Vagina (tissue), 2 donors: ENCODE results near the gene POPDC2.

Experiments
- POLR2A ChIP-seq, 2 donors: fragments of 450-650 bp; IDR thresholded peaks; one replicate each; pipeline ENCODE4 v1.6.1; 2017; ENCODE audit warnings: antibody characterized with exemption in 2 of 2, mild to moderate bottlenecking in 2 of 2, moderate library complexity in 2 of 2
- TF ChIP-seq, protein P1 (sequence below), 3 experiments: fragments of 450-650 bp in 2 of 3; fragments of 200-600 bp in 1 of 3; sonication (generic) in 1 of 3; IDR thresholded peaks; one replicate each; pipeline ENCODE4 v1.5.1; 2017 to 2019; ENCODE audit warnings: antibody characterized with exemption in 3 of 3, mild to moderate bottlenecking in 2 of 3, moderate library complexity in 2 of 3

DNA sequence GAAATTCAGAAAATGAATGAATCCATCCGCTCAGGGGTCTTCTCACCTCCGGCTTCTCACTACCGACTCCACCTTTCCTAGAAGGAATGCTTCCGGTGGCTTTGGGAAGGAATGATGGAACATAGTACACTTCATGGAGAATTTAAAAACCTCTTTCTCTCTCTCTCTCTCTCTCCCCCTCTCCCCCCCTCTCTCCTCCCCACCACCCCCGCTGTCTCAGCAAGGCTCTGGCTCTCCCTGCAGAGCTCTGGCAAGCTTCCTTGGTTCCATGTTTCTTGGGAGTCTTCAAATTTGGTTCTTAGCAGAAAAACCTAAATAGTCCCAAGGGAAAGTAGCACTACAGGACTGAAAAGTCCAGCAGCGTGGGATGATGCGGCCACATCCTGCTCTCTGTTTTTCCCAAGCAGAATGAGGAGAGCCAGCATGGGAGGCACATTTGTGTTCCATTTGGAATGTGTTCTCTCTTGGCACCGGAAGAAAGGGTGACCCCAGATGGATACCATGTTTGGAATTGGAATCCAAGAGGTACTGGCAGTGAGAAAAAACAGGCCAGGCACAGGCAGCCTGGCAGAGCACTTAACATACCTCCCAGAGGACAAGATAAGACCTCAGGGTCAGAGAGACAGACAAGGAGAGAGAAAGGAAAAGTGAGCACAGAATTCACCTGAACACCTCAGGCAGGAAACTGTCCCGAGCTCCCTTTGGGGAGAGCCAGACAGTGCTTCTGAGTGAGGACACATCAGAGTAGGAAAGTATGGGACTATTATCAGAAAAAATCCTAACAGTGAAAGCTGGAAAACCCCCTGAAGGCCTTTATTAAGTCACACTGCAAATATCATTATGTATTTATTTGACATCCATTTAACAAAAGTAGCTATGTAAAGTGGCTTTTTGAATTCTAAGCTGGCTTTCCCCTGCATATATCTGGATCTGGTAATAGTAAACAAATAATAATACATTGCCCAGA, at the start of gene POPDC2:
- TF ChIP-seq, protein P1, sequence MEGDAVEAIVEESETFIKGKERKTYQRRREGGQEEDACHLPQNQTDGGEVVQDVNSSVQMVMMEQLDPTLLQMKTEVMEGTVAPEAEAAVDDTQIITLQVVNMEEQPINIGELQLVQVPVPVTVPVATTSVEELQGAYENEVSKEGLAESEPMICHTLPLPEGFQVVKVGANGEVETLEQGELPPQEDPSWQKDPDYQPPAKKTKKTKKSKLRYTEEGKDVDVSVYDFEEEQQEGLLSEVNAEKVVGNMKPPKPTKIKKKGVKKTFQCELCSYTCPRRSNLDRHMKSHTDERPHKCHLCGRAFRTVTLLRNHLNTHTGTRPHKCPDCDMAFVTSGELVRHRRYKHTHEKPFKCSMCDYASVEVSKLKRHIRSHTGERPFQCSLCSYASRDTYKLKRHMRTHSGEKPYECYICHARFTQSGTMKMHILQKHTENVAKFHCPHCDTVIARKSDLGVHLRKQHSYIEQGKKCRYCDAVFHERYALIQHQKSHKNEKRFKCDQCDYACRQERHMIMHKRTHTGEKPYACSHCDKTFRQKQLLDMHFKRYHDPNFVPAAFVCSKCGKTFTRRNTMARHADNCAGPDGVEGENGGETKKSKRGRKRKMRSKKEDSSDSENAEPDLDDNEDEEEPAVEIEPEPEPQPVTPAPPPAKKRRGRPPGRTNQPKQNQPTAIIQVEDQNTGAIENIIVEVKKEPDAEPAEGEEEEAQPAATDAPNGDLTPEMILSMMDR (IDR thresholded peaks at IDR 0.05): no peak
- no peak for TF ChIP-seq POLR2A (IDR thresholded peaks at IDR 0.05)
